Glomerular visceral epithelial cell (primary cell): ENCODE data around the gene KLHL40.

Source experiments
- DNase-seq: peaks from one replicate; pipeline ENCODE4 v3.0.0-alpha.2; 2016; ENCODE audit errors: extremely low spot score

Gene KLHL40

DNA sequence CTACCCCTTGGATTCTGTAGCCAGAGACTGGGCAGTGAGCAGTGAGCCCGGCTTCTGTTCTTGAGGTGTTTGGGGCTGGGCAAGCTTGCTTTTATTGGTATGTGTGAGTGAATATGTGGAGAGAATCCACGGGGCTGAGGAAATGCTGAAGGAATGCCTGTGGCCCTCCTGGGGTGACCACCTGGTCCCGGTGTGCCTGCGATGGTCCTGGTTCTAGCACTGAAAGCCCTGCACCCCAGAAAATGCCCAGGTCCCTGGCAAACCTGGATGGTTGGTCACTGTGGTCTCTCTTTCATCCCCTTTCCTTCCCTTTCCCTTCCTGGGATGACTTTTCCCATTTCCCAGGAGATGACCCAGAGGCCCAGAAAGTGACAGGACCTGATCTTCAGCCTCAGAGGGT, 27.7 kb upstream of the KLHL40 start:
- DNase-seq: no peak

DNA sequence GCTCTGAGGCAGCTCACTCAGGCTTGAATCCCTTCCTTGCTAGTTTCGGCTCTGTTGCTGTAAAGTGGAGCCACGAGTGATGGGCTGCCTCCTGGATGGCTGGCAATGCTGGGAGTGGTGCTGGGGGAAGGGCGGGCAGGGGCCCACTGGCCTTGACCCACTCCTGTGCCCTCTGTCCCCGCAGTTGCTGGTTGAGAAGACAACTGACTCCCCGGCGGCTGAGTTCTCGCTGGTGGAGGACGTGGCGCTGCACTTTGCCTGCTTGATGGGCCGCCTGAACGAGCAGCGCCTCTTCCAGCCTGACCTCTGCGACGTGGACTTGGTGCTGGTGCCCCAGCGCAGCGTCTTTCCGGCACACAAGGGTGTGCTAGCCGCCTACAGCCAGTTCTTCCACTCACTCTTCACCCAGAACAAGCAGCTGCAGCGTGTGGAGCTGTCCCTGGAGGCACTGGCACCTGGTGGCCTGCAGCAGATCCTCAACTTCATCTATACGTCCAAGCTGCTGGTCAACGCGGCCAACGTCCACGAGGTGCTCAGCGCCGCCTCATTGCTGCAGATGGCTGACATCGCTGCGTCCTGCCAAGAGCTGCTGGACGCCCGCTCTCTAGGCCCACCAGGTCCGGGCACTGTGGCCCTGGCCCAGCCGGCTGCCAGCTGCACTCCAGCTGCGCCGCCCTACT, 27.1 kb upstream of the KLHL40 start:
- no peak for DNase-seq

DNA sequence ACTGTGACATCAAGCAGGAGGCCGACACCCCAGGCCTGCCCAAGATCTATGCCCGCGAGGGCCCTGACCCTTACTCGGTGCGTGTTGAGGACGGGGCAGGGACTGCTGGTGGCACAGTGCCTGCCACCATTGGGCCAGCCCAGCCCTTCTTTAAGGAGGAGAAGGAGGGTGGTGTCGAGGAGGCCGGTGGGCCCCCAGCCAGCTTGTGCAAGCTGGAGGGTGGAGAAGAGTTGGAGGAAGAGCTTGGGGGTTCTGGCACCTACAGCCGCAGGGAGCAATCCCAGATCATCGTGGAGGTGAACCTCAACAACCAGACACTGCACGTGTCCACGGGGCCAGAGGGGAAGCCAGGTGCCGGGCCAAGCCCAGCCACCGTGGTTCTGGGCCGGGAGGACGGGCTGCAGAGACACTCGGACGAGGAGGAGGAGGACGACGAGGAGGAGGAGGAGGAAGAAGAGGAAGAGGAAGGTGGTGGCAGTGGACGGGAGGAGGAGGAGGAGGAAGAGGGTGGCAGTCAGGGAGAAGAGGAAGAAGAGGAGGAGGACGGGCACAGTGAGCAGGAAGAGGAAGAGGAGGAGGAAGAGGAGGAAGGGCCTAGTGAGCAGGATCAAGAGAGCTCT, 26.5 kb upstream of the KLHL40 start:
- no peak for DNase-seq

DNA sequence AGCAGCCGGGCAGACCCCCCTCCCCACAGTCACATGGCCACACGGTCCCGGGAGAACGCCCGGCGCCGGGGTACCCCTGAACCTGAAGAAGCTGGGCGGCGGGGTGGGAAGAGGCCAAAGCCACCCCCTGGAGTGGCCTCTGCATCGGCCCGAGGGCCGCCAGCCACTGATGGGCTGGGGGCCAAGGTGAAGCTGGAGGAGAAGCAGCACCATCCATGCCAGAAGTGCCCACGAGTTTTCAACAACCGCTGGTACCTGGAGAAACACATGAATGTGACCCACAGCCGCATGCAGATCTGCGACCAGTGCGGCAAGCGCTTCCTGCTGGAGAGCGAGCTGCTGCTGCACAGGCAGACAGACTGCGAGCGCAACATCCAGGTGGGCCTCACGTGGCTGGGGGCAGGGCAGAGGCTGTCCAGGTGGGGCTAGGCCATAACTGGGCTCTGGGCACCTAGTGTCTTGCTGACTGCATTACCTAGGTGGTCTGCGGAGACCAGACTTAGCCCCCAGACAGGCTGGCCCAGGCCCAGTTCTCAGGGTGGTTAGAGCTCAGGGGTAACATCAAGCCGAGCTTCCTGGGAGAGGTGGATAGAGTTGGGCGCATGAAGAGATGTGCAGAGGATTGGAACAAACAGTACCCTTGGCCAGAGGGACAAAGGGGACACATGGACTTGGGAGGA, 25.7 kb upstream of the KLHL40 start:
- DNase-seq: no peak

DNA sequence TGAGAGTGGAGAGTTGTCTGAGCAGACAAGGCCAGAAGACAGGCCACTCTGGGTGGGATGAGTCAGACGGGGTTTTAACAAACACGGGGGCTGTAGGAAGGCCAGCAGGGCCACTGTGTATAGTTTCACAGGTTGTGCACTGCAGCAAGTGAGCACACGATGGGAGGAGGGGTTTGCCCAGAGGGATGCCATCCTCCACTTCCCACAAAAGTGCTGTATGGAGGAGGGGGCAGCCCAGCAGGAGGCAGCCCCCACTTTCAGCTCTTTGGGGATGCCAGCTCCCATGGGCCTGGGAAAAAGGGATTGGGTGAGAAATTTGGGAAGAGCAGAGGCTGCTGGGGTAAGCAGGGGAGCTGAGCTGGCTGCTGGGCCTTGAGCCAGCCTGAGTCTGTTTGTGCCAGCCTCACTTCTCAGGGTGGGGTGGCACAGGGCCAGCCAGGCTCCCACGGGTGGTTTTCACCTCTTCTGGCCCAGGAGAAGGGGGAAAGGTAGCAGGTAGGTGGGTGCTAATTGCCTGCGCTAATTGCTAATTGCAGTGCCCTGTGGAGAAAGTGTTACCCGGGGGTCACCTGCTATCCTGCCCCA, 25.1 kb upstream of the KLHL40 start:
- DNase-seq: no peak

DNA sequence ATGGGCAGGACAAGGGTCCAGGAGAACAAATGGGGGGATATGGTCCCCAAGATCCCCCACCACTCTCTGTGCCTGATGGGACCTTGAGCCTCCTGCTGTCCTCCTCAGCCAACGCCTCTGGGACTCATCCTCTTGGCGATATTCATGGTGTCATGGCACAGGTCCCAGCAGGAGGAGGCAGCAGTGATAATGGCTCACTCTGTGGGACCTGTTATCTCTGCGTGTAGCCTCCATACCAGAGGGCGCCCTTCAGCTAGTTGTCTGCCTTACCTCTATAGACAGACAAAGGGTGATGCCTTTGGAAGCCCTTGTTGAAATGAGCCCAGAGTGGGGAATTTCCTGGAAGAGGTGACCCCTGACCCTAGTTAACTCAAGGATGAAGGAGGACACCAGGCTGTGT, 24.4 kb upstream of the KLHL40 start:
- DNase-seq: no peak

DNA sequence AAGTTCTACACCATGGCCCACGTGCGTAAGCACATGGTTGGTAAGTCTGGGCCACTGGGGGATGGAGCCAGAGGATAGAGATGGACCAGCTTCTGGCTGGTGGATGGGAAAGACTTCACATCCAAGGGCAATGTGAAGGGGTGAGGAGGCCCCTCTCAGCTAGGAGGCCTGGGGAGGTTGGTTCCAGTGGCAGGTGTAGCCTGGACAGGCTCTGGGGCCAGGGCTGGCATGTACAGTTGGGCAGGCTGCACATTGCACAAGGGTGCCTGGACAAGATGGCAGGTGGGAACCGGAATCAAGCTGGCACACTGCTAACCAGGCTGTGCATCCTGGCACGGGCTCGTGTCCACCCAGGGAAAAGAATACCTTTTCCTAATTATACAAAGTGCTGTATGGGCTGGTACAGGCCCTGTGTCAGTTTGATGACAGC, 23.7 kb upstream of the KLHL40 start:
- no peak for DNase-seq

DNA sequence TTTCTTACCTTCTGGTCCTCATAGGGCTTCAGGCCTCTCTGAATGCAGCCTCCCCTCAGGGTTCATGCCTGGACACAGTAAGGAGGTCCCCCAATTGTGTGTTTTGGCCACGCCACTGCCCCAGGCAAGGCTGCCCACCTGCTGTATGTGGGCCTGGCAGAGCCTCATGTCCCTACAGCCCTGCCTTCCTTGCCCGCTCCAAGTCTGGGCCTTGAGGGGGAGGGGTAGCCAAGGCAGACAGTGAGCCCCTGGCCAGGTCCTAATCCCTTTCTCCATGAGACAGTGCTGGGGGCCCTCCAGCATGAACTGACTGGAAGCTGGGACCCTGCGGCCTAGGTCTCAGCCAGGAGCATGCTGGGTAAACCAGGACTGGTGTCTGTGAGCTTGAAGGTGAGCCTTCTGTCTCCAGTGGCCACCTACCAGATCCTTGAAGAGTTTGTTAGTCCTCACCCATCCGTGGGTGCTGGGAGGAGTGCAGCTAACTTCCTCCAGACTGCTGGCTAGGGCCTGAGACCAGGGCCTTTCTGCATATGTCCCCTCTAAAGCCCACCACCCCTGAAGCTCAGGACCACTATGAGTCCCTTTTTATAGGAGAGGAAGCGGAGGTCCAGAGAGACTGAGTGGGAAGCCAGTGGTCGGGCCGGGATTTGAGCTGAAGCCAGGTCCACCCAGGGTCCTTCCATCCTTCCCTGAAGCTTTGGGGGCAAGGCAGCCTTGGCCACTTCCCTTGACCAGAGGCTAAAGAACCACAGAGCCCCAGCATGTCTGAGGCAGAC, 23.1 kb upstream of the KLHL40 start:
- DNase-seq: no peak

DNA sequence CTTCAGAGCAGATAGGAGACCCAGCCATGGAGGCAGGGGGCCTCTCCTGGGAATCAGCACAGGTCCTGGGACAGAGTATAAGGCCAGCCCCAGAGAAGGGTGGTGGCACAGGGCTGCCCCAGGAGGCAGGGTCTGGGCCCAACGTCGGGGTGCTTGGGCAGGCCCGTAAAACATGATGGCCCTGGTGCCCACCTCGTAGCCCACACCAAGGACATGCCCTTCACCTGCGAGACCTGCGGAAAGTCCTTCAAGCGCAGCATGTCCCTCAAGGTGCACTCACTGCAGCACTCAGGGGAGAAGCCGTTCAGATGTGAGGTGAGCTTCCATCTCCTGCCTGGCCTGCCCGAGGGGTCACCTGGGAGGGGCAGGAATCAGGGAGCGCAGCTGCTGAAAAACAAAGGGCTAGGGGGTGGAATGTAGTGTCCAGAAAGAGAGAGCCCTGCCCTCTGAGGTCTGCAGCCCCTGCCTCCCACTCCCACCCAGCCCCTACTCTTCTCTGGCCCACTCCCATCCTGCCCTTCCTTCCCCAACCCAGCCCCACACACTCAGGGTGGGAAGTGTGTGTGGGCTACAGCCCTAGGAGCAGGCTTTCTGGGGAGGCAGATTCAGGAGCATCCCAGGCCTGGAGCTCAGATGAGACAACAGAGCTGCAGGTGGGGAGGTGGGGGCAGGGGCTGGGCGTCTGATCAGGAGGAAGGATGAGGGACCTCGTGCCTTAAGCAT, 22.4 kb upstream of the KLHL40 start:
- DNase-seq: no peak

DNA sequence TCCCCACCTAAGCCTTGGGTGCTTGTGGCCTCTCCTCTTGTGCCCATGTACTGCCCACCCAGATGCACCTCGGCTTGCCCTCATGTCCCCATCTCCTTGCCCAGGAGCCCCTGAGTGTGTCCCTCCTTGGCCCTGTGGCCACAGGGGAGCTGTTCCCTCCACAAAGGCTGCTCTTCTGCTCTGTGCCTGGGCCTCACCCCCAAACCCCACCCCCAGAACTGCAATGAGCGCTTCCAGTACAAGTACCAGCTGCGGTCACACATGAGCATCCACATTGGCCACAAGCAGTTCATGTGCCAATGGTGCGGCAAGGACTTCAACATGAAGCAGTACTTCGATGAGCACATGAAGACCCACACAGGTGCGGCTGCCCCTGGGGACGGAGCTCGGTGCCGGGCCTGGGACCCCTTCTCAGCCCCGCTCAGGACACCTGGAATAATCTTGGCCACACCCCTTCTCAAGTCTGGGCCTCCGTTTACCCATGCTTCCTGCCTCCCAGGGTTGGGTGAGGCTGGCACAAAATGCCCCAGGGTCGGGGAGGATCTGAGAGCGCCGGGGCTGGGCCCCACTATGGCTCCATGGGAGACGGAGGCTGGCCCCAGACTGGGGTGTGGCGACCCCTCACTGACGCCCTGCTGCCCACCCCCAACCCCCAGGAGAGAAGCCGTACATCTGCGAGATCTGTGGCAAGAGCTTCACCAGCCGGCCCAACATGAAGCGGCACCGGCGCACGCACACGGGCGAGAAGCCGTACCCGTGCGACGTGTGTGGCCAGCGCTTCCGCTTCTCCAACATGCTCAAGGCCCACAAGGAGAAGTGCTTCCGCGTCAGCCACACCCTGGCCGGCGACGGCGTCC, 21.5 kb upstream of the KLHL40 start:
- no peak for DNase-seq

DNA sequence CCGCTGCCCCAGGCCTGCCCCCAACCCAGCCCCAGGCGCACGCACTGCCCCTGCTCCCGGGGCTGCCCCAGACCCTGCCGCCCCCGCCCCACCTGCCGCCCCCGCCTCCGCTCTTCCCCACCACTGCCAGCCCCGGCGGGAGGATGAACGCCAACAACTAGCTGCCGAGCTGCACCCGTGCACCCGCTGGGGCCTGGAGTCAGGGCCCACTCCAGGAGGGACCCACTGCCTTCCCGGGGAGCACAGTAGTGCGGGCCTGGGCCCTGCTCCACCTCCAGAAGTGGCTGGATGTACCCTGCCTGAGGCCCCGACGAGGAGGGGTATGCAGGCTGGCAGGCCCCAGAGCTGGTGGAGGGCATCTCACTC, 20.9 kb upstream of the KLHL40 start:
- no peak for DNase-seq

DNA sequence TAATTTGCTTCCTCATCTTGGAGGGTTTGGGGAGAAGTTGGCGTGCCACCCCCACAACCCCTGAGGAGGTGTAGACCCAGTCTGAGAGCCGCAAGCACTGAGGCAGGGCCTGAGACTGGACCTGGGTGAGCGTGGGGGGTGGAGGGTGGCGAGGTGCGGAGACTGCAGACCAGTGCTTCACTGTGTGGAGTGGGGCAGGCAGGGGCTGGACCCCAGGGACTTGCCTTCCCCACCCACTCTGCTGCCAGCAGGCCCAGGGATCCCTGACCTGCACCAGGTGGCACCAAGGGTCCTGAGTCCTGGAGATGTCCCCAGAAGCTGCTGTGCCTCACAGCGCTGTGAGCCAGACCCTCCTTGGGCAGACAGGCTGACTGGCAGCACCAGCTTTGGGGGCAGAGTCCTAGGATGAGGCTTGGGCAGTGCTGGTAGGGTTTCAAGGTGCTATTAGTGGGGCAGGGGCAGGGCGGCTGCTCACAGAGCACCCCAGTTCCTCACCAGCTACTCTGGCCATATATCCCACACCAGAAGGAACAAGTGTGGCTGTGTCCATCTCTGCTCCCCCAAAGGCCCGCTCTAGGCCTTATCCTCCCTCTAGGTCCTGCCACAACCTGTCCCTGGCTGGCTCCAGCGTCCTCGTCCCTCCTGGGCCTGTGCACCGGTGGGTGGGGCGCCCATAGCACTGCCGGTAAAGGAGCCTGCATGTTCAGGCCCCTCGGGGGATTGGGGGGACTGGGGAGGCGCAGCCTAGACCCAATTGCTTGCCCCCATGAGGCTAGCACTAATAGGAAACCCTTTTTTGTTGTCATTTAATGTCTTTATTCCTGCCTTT, 20.1 kb upstream of the KLHL40 start:
- no peak for DNase-seq

DNA sequence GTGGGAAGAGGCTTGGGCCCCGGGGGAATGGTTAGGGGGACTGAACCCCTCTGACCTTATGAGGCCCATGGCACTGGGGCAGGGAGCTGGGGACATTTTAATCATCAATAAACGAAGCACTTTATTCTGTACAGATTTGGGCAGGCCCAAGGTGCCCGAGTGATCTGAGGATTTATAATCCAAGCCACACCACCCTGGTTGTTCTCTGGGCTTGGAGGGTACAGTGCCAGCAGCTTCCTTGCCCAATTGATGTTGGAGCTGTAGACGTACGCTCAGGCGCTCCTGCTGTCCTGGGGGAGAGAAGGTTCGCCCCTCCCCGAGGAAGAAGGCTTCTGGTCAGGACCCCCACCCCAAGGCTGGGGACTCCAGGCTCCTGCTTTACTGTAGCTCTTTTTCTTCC, 19.3 kb upstream of the KLHL40 start:
- DNase-seq: no peak

DNA sequence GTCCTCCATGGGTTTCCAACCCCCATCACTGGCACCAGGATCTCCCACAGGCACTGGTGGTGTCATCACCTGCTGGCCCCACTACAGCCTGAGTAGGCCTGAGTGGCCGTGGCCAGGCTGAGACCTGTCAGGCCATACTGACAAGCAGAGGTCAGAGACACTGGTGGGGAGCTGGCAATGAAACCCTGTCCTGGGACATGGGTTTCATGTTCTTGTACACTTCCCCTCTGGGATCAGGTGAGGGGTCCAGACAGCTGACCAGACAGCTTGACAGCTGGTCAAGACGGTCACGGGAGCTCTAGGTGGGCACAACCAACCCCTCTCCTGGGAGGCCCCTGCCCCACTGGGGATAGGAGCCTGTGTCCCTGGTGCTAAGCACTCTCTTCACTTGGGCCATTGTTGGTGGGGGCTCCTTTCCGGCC, 18.7 kb upstream of the KLHL40 start:
- no peak for DNase-seq

DNA sequence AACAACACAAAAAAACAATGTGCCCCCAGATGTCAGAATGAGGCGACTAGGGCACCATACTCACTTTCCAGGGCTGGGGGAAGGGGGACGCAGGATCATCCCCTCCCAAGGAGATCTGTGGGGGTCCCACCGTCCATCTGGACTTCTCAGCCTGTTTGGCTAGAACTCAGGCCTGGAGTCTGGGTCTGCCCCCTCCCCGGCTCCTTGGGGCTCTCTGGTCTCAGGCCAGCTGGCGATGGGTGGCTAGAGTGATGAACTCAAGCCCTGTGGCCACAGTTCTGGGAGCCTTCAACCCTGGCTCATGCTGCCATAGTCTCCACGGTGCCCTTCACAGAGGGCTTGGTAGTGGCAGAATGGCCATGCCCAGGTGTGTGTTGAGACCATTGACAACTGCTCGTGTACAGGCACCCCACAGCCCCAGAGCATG, 18.2 kb upstream of the KLHL40 start:
- DNase-seq: no peak

DNA sequence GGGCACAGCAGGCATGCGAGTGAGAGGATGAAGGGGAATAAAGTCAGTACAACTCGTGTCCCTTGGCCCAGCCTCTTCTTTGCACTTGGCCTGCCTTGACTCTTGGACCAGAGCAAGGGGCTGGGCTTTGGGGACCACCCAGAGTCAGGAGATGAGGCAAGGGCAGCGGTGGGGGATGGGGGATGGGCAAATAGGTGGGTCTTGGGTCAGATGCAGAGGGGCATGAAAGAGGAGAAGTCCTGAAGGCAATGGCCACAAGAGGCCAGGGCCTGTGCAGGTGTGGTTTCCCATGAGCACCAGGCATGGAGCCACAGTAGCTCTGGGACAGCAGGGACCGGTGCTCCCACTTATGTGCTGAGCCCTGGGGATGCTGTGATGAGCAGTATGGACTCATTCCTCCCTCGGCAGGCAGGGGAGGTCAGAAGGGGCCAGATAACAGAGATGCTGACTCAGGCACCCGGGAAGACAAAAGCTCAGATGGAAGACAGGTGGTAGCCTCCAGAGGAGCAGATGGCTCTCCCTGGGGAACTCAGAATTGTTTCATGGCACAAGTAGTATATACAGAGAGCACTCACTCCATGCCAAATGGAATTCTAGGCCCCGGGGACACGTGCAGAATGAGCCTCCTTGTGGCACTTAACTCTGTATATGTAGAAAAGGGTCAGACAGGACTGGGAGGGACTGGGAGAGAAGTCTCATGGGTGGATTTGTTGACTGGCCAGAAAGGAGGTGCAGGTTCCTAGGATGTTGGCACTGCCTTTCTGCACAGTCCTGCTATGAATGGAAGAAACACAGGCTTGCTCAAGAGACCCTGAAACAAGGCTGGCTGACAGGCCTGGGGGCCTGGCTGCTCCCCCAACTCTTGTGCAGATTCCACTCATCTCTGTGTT, 17.6 kb upstream of the KLHL40 start:
- no peak for DNase-seq

DNA sequence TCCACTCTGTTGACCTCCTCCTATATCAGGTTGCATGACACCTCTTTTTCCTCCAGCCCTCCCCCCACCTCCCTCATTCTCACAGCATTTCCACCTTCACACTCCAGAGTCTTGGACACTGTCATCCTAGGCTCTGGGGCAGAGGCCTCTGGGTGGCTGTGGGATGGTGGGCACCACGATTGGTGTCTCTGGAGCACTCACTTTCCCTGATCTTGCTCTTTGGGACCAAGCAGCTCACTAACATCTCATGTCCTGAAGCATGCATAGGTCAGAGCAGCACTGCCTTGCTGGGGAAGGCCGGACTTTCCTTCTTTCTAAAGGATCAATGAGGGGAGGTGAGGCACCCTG, 16.9 kb upstream of the KLHL40 start:
- DNase-seq: no peak

DNA sequence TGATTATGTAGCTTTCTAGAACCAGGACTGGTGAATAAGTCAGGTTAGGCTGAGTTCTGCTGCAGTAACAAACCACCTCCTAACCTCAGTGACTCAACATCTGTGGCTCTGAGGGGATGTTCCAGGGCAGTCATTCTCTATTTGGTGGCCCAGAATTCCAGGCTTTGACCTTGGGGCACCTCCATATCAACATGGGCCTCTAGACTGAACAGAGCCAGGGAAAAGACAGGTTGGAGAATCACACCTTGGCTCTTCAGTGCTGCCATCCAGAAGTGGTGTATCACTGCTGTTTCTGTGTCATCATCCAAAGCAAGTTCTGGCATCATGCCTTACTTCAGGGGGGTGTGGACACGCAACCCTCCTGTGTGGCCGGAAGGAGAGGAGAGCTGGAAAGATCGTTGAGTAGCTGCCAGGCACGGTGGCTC, 16.5 kb upstream of the KLHL40 start:
- DNase-seq: no peak
